Measurements from ENCODE around the gene MED23.

Gene MED23

GRCh38 chr6:131631625-131632289 is 3.7 kb upstream of the MED23 start:
- H3K27ac ChIP-seq: peak overlapping the region; percentile 82
- TF ChIP-seq, protein P1, sequence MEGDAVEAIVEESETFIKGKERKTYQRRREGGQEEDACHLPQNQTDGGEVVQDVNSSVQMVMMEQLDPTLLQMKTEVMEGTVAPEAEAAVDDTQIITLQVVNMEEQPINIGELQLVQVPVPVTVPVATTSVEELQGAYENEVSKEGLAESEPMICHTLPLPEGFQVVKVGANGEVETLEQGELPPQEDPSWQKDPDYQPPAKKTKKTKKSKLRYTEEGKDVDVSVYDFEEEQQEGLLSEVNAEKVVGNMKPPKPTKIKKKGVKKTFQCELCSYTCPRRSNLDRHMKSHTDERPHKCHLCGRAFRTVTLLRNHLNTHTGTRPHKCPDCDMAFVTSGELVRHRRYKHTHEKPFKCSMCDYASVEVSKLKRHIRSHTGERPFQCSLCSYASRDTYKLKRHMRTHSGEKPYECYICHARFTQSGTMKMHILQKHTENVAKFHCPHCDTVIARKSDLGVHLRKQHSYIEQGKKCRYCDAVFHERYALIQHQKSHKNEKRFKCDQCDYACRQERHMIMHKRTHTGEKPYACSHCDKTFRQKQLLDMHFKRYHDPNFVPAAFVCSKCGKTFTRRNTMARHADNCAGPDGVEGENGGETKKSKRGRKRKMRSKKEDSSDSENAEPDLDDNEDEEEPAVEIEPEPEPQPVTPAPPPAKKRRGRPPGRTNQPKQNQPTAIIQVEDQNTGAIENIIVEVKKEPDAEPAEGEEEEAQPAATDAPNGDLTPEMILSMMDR (conservative IDR thresholded peaks at IDR 0.05): no peak

- H3K27ac ChIP-seq: peak overlapping the region; percentile 82
- TF ChIP-seq, protein P1 (conservative IDR thresholded peaks at IDR 0.05): no peak
Observed at GRCh38 chr6:131629651-131630050, 1.6 kb upstream of the MED23 start.

DNA sequence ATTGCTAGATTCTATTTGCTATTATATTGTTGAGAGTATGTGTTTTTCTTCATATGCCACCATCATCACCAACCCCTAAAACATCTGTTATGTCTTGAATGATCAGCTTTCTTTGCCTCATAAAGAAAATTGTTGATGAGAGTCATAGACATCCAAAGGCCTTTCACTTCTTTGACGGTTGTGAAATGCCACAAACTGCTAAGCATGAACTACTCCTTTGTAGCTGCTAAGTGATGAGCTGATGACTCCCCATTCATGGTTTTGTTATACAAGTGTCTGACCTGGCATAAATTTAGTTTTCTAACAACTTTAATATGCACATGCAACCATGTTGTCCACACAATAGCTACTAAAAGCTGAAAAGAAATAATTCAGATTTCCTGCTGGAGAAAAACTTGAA is 684 bp upstream of the MED23 start:
- peak overlapping the region; percentile 82 for H3K27ac ChIP-seq
- TF ChIP-seq, protein P1 (conservative IDR thresholded peaks at IDR 0.05): no peak

- TF ChIP-seq, protein P1 (conservative IDR thresholded peaks at IDR 0.05): no peak
- no peak overlapping the region for H3K27ac ChIP-seq
Observed at GRCh38 chr6:131615275-131615674, 12.8 kb downstream of the MED23 start.

GRCh38 chr6:131613296-131613925 is 14.6 kb downstream of the MED23 start:
- H3K27ac ChIP-seq: no peak overlapping the region
- TF ChIP-seq, protein P1 (conservative IDR thresholded peaks at IDR 0.05): no peak

GRCh38 chr6:131602781-131603312 is 25.2 kb downstream of the MED23 start:
- H3K27ac ChIP-seq: no peak overlapping the region
- TF ChIP-seq, protein P1 (conservative IDR thresholded peaks at IDR 0.05): no peak

DNA sequence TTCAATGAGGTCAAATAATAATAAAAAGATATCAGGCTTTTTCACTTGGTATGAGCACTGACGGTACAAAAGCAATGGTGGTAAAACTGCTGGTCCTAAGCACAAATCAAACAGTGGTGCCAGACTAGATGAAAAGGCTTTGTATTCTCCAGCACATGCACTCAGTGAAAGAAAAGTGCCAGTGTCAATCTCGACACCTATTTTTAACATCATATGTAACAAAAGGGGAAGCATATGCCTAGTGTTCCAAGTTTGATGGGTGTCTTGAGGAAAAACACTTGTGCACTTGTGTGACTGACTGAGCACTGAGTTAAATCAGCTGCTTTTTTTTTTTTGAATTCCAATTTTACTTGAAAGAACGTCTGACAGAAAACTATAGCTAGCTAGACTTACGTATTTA is 27.3 kb downstream of the MED23 start:
- TF ChIP-seq, protein P1 (conservative IDR thresholded peaks at IDR 0.05): no peak
- H3K27ac ChIP-seq: no peak overlapping the region
